ENCODE measurements around the gene F13A1. TPM values are rescaled to one million over a fixed set of nuclear protein-coding genes. Genes with fewer than 3 reads are reported as not detected.

Gene F13A1
- total RNA-seq, 1 donor from 2014 or later = 0.24 TPM

DNA sequence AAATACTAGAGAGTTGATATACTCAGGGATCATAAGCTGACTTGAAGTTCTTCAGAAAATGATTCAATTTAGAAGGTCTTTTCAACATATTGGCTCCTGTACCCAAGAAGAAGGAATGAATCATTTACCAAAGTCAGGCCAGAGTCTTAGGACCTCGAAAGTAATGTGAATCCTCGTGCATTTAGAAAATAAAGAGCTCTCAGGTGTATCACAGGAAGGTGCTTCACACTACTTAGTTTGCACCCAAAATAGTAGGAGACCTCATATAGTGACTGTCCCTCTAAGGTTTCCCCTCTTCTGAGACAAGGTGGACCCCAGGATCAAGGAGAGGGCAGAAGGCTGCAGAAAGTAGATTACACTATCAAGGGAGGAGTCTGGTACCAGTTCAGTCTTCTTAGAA lies 71.8 kb downstream of the F13A1 start:
- DNase-seq (ENCODE audit: low spot score, unreplicated experiment) = no peak
- H3K4me1 Mint-ChIP-seq (ENCODE audit: low read depth) = peaks cover 2% of the 10 kb centered on the region
- peaks cover 36% of the 10 kb centered on the region for H3K27me3 Mint-ChIP-seq
- H3K36me3 Mint-ChIP-seq (ENCODE audit: insufficient read depth) = no peaks in the 10 kb centered on the region
- no peak for TF ChIP-seq CTCF (IDR thresholded peaks at IDR 0.05; ENCODE audit: unreplicated experiment)
- H3K9me3 Mint-ChIP-seq (ENCODE audit: low read depth) = no peaks in the 10 kb centered on the region
- H3K27ac Mint-ChIP-seq = no peak overlapping the region
- H3K4me3 Mint-ChIP-seq (ENCODE audit: low read depth) = no peak overlapping the region

DNA sequence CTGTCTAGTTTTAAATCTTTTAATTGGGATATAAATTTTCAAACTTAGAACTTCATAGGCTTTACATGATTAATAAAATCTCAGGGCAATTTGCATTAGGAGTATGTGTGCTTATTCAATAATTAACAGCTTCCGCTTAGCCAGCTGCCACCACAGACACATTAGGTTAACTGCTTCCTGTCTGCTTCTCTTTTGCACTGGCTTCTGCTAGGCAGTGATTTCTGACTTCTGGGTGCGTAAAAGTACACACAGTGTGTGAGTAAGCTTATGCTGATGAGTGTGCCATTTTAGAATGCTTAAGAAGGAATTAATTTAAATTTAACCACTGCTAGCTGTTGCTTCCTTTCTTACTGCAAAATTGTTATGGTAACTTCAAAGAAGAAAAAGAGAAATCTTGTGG lies 73.9 kb downstream of the F13A1 start:
- DNase-seq (ENCODE audit: low spot score, unreplicated experiment) = no peak
- Mint-ChIP-seq H3K27me3 (peaks cover 32% of the 10 kb centered on the region), H3K4me1 (ENCODE audit: low read depth) (peaks cover 2% of the 10 kb centered on the region), H3K4me3 (ENCODE audit: low read depth) (no peak overlapping the region), H3K9me3 (ENCODE audit: low read depth) (peaks cover 4% of the 10 kb centered on the region), H3K36me3 (ENCODE audit: insufficient read depth) (no peaks in the 10 kb centered on the region), H3K27ac (no peak overlapping the region)
- no peak for TF ChIP-seq CTCF (IDR thresholded peaks at IDR 0.05; ENCODE audit: unreplicated experiment)

DNA sequence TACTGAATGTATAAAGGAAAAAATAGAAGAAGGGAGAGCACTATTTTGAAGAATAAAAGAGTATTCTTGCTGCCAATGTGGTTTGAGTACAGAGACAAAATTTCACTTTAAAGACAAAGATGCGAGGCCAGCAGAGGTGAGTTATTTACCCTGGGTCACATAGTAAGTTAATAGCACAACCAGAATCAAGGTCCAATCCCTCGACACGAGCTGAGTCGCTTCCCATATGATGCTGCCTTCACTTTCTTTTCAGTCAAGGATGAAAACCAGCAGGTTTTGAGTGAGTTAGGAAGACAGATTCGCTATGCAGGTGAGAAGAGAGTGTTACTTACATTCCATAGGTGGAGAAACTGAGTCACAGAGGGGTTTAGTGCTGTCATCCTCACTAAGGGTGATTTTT lies 75.8 kb downstream of the F13A1 start:
- no peak for DNase-seq (ENCODE audit: low spot score, unreplicated experiment)
- H3K9me3 Mint-ChIP-seq (ENCODE audit: low read depth) = peaks cover 4% of the 10 kb centered on the region
- H3K4me1 Mint-ChIP-seq (ENCODE audit: low read depth) = peaks cover 2% of the 10 kb centered on the region
- no peak for TF ChIP-seq CTCF (IDR thresholded peaks at IDR 0.05; ENCODE audit: unreplicated experiment)
- no peak overlapping the region for H3K4me3 Mint-ChIP-seq (ENCODE audit: low read depth)
- H3K36me3 Mint-ChIP-seq (ENCODE audit: insufficient read depth) = no peaks in the 10 kb centered on the region
- H3K27me3 Mint-ChIP-seq = peaks cover 17% of the 10 kb centered on the region
- H3K27ac Mint-ChIP-seq = no peak overlapping the region

GRCh38 chr6:6243846-6244245 lies 76.6 kb downstream of the F13A1 start:
- no peak for DNase-seq (ENCODE audit: low spot score, unreplicated experiment)
- Mint-ChIP-seq H3K9me3 (ENCODE audit: low read depth) (peaks cover 4% of the 10 kb centered on the region), H3K4me1 (ENCODE audit: low read depth) (peaks cover 2% of the 10 kb centered on the region), H3K27ac (no peak overlapping the region), H3K27me3 (peaks cover 16% of the 10 kb centered on the region), H3K4me3 (ENCODE audit: low read depth) (no peak overlapping the region), H3K36me3 (ENCODE audit: insufficient read depth) (no peaks in the 10 kb centered on the region)
- no peak for TF ChIP-seq CTCF (IDR thresholded peaks at IDR 0.05; ENCODE audit: unreplicated experiment)

DNA sequence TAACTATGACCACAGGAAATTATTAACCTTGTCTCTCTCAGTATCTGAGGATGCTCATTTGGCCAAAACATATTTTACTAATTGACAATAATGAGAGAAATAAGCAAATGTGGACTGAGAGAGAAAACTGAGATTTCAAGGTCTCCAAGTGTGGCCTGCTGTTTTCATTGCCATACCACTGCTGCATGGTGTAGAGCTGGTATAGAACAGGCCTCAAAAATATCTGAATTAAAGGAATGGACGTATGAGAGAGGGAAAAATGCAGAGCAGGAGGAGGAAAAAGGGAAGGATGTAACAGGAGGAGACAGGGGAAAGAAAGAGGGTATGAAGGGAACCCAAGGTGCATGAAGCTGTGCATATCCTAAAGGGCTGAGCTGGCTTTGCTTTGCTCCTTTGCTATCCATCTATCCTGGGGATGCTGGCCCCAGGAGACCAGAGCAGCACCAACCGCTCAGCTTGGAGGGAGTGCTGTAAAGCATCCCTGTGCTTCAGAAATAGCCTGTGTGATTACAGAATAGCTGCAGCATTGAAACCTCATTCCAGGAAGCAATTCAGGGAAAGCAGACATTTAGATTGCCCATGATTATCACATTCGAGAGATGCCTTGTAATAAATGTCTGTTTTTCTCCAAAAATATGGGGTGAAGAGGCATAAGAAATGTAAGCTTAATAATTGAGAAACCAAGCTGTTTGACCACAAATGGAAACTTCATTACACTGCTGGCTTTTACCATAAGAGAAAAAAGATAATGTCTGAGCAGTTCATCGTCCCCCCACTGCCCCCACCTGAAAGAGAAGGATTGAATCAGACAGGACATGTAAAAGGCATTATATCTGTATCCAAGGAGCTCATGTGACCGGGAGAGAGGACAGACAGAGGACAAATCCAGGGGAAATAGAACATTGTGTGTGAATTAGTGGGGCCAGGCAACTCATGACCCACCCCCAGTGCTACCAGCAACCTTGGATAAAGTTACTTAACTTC lies 80.6 kb downstream of the F13A1 start:
- Mint-ChIP-seq H3K4me1 (ENCODE audit: low read depth) (no peaks in the 10 kb centered on the region), H3K27me3 (peaks cover 5% of the 10 kb centered on the region), H3K9me3 (ENCODE audit: low read depth) (peaks cover 4% of the 10 kb centered on the region), H3K36me3 (ENCODE audit: insufficient read depth) (no peaks in the 10 kb centered on the region), H3K27ac (no peak overlapping the region), H3K4me3 (ENCODE audit: low read depth) (no peak overlapping the region)
- TF ChIP-seq CTCF (IDR thresholded peaks at IDR 0.05; ENCODE audit: unreplicated experiment) = no peak
- DNase-seq (ENCODE audit: low spot score, unreplicated experiment) = no peak
